Stimulated activated effector memory CD8-positive, alpha-beta T cell treated with anti-CD3 and anti-CD28 coated beads, Interleukin-12 subunit alpha, Interleukin-12 subunit beta, amount 100 ng/mL, for 72 hours (primary cell): ENCODE results near the gene CDH5.

Experiments used
- ATAC-seq: fragments of 150-1000 bp; cut with Tn5 transposase; 2 replicates; pipeline ENCODE4 v1.10.0; 2021
- DNase-seq, 2 donors: peaks; one replicate each; pipeline ENCODE4 v3.0.0; 2021 to 2022; ENCODE audit warnings: low spot score in 2 of 2
- H3K27ac Mint-ChIP-seq: one replicate; pipeline ENCODE4 v1.8.0; 2022; ENCODE audit warnings: mild to moderate bottlenecking, mixed read lengths
- H3K36me3 Mint-ChIP-seq: one replicate; pipeline ENCODE4 v1.8.0; 2022; ENCODE audit warnings: mild to moderate bottlenecking, mixed read lengths
- H3K4me1 Mint-ChIP-seq: one replicate; pipeline ENCODE4 v1.8.0; 2022; ENCODE audit warnings: mixed read lengths
- H3K4me3 Mint-ChIP-seq: one replicate; pipeline ENCODE4 v1.8.0; 2022; ENCODE audit warnings: mild to moderate bottlenecking, mixed read lengths
- H3K9me3 Mint-ChIP-seq: one replicate; pipeline ENCODE4 v1.8.0; 2022; ENCODE audit warnings: mixed read lengths

The CDH5 gene

DNA sequence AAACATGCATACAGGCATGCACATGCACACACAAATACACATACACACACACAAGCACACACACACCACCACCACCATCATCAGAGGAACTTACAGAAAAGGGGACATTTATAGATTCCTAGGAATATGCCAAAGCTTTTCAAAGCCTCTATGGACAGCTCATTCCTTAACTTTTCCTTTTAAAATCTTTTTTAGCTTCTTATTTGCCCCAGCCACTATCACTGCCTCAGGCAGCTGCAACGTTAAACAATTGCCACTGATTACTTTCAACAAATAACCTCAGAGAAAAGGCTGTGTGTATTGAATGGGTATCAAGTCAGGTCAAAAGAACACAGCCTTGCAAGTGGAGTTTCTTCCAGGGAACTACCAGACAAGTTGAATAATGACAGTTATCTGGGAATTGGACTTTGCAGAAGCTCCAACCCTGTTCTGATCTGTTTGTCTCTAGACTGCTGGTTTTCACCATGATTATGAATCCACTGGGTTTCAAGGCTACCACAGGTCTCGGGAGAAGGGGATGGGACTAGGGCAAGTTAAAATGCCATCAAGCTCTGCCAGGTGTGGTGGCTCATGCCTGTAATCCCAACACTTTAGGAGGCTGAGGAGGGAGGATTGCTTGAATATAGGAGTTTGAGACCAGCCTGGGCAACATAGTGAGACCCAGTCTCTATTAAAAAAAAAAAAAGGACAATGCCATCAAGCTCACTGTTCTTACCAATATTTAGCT, 38.7 kb downstream of the CDH5 start:
- no peak for DNase-seq
- no peak overlapping the region for H3K27ac Mint-ChIP-seq
- H3K4me3 Mint-ChIP-seq, result no peak overlapping the region
- no peaks in the 10 kb centered on the region for H3K9me3 Mint-ChIP-seq
- peaks cover 16% of the 10 kb centered on the region for H3K4me1 Mint-ChIP-seq
- no peaks in the 10 kb centered on the region for H3K36me3 Mint-ChIP-seq
- ATAC-seq, result no peak

DNA sequence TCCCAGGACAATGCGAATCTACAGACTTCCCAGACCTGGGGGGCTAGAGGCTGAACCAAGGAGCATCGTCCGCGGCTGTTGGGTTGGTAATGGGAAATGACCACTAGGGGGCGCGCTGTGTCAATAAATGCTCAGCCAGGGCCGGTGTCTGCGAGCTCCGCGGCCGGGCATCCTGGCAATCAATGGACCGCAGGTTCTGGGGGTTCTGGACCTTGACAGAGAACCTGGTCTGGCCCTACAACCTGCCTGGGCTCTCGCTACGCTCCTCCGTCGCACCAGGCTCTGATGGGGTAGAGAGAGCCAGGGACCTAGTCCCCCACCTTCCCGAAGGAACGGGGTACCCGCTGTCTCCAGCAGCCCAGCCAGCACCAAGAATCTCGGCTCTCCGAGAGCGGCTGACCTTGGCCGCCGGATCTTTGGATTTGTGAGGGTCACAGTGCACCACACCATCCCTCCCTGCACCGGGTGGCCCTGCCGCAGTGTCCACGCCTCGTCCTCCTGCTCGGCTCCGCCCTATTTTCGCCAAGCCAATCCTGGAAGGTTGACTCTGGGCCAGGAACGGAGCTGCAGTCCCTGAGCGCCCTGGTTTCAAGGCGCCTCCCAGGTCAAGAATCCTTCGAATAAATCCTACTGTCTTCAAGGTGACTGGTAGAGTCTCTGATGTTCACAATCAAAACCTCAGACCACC, 40.2 kb downstream of the CDH5 start:
- no peaks in the 10 kb centered on the region for H3K9me3 Mint-ChIP-seq
- H3K36me3 Mint-ChIP-seq, result no peaks in the 10 kb centered on the region
- no peak overlapping the region for H3K27ac Mint-ChIP-seq
- peaks cover 16% of the 10 kb centered on the region for H3K4me1 Mint-ChIP-seq
- peak; percentile 89 to 97 for DNase-seq
- H3K4me3 Mint-ChIP-seq, result peak overlapping the region; percentile 75
- peak; percentile 90 for ATAC-seq

DNA sequence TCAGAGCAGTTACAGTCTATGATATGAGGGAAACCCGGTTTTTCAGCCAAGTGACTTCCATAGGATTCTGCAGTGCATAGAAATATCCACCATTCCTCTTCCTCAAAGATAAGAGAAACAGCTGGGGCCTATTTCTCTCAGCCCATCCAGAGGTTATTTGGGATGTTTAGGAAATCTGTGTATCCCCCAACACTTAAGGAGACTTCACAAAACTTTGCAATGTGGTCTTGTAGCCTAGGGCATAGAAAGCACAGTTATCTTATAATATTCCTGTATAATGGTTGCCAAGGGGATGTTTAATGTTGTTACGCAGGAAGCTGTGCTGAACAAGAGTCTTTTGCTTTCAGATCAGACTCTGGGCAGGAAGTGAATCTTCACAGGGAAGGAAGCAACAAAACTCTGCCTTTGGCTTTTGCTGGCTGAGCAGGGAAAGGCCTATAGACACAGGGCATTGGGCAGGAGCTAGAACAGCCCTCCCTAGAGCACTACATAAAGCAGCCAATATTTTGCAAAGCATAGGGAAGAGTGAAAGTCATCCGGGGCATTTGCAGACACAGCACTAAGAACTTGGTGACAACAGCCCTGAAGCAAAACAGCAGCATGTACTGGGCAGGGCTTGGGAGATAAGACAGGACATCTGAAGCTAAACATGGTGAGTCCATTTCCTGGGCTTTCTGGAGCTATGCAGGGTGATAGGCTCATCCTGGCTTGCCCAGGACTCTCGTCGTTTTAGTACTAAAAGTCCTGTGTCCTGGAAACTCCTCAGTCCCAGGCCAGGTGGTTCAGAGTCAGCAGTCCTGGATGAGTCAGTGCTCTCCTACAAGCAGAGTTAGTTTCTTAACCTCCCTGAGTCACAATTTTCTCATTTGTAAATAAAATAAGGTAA, 41.9 kb downstream of the CDH5 start:
- Mint-ChIP-seq H3K9me3 (no peaks in the 10 kb centered on the region), H3K4me1 (peaks cover 16% of the 10 kb centered on the region), H3K4me3 (peak overlapping the region; percentile 60), H3K36me3 (no peaks in the 10 kb centered on the region), H3K27ac (peak overlapping the region; percentile 30)
- ATAC-seq (peak; percentile 77), DNase-seq (peak in 1 of 2 donors; percentile 62)

DNA sequence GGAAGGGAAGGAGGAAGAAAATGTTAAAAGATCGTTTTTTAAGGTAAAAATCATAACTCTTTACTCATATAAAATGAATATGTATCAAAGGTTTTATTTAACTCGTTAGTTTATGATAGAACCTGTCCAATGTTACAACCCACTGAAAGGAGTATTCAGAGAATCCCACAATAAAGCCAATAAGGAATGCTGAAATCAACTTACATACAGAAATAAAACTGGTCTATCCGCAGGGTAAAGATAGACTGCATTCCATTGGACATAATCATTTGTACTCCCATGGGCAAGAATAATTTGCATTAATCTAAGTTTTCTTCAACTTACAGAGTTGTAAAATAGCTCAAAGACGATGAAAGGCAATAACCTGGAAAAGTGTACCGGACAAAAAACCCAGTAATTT, 42.7 kb downstream of the CDH5 start:
- H3K27ac Mint-ChIP-seq, result no peak overlapping the region
- ATAC-seq, result no peak
- H3K4me3 Mint-ChIP-seq, result no peak overlapping the region

DNA sequence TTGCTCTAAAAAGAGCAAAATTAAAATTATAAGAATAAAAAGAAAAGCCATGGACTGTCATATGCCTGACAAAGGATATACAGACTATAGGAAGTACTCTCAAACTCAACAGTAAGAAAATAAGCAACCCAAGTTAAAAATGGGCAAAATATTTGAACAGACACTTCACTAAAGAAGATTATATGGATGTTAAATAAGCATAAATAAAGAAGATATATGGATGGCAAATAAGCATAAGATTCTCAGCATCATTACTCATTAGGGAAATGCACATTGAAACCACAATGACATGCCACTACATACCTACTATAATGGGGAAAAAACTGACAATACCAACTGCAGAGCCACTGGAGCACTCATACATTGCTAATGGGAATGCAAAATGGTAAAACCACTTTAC, 45.7 kb downstream of the CDH5 start:
- no peak overlapping the region for H3K27ac Mint-ChIP-seq
- no peaks in the 10 kb centered on the region for H3K36me3 Mint-ChIP-seq
- H3K4me3 Mint-ChIP-seq, result no peak overlapping the region
- H3K9me3 Mint-ChIP-seq, result no peaks in the 10 kb centered on the region
- peaks cover 16% of the 10 kb centered on the region for H3K4me1 Mint-ChIP-seq
- no peak for ATAC-seq
- DNase-seq, result no peak

More for the DNA sequence above, 42.7 kb downstream of the CDH5 start:
- no peaks in the 10 kb centered on the region for H3K36me3 Mint-ChIP-seq
- H3K4me1 Mint-ChIP-seq, result peaks cover 16% of the 10 kb centered on the region
- H3K9me3 Mint-ChIP-seq, result no peaks in the 10 kb centered on the region
- DNase-seq, result no peak

DNA sequence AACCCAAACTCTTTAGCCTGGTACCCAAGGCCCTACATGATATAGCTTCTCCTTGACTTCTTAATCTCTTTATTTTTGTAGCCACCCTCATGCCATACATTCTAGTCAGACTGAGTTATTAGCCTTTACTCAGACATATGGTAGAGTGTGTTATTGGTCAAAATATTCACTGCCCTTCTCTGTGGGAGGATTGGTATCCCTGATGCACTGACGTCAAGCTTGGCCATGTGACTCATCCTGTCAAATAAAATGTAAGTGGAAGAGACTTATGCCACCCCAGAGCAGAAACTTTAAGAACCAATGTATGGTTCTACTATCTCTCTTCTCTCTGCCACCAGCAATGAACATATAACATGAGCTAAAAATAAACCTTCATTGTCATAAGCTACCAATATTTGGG, 48.4 kb downstream of the CDH5 start:
- no peak for ATAC-seq
- Mint-ChIP-seq H3K4me3 (no peak overlapping the region), H3K27ac (no peak overlapping the region), H3K36me3 (no peaks in the 10 kb centered on the region), H3K4me1 (peaks cover 11% of the 10 kb centered on the region), H3K9me3 (no peaks in the 10 kb centered on the region)
- no peak for DNase-seq

DNA sequence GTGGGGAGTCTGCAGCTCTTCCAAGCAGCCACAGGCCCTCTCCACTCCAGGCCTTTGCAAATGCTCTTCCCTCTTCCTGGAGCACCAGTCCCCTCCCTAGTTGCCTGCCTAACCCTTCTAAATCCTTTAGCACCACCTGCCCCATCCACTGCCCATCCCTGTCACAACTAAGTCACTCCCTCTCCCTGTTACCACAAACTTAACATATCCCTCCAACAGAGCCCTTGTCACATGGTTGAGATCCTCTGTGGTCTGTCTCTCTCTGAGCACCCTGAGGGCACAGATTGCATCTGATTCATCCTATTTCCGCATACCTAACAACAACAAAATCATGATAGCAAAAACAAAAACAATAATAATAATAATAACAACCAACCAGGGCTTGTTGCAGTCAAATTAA, 49.6 kb downstream of the CDH5 start:
- DNase-seq, result no peak
- H3K27ac Mint-ChIP-seq, result no peak overlapping the region
- no peak overlapping the region for H3K4me3 Mint-ChIP-seq

DNA sequence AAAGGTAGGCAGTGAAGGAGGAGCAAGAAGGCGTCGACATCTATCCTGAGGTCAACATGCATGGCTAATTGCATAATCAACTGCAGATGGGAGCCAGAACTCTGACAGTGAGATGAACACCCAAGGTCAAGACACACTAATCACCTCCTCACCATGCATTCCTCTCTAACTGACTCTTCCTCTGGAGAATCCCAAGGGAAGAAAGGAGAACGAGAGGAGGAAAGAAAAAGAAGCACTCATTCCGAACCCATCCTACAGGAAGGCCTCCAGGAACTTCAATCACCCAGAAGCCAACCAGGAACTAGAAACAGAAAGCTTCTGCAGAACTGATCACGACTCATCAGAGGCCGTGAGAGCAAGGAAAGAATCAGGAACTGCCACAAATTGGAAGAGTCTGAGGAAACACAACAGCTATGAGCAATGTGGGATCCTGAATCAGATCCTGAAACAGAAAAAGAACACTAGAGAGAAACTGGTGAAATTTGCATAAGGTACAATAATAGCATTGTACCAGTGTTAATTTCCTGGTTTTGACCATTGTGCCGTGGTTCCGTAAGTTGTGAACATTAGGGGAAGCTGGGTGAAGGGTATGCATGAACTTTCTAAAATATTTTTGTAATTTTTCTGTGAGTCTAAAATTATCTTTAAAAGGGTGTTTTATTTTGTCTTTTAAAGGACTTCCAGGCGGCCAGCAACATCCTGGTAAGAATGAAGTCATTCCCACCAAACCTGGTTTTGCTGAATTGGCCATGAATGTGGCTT, 50.6 kb downstream of the CDH5 start:
- DNase-seq, result no peak
- Mint-ChIP-seq H3K4me3 (no peak overlapping the region), H3K9me3 (no peaks in the 10 kb centered on the region), H3K36me3 (no peaks in the 10 kb centered on the region), H3K27ac (no peak overlapping the region), H3K4me1 (peaks cover 9% of the 10 kb centered on the region)
- ATAC-seq, result no peak

More for the DNA sequence above, 49.6 kb downstream of the CDH5 start:
- peaks cover 9% of the 10 kb centered on the region for H3K4me1 Mint-ChIP-seq
- no peaks in the 10 kb centered on the region for H3K9me3 Mint-ChIP-seq
- ATAC-seq, result no peak
- no peaks in the 10 kb centered on the region for H3K36me3 Mint-ChIP-seq

DNA sequence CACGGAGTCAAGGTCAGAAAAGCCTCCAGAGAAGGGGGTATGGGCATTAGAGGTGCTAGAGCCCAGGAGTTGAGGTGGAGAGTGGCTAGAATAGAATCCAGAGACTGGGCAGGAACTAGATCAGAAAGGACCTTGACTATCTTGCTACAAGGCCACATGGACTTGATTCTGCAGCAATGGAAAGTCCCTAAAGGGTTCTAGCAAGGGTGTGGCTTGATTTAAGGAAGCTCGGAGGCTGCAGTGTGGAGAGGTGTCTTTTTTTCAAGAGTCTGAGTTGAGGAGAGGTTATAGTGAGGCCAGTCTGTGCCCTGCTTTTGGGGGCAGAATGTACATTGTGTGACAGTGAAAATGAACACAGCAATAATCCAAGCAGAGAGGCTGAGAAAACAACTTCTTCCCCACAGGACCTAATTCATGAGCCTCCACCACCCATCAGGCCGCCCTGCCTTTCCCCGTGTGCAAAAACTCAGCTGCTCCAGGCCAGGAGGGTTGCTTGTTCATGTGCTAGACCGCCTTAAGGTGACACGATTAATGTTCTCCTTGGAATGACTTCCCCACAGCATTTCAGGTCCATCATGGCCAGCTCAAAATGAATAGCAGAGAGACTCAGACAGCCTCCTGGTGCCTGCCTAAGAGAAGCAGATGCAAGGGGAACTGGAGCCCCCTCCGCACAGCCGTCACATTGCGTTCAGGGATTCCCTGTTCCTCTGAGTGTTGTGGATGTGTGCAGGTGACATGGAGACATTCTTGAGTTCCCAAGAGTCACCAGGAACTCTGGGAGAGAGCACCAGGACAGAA, 51.9 kb downstream of the CDH5 start:
- ATAC-seq (no peak), DNase-seq (no peak)
- Mint-ChIP-seq H3K36me3 (no peaks in the 10 kb centered on the region), H3K9me3 (no peaks in the 10 kb centered on the region), H3K4me3 (no peak overlapping the region), H3K27ac (no peak overlapping the region), H3K4me1 (peaks cover 9% of the 10 kb centered on the region)

DNA sequence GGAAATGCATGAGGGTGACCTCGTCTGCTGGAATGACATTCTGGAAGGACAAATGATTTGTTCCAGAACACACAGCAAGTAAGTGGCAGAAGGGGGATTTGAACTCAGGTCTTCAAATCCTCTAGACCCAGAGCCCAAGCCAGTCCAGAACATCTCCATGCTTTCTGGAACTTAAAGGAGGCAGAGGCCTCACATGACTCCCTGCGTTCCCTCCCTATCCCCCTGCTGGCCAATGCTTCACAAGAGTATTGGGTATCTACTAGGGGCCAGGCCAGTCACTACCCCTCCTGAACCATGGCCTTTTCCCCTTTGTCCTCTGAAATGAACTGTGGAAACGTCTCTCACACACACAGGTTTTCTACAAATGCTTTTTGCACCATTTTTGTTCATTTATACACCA, 53.0 kb downstream of the CDH5 start:
- ATAC-seq (no peak), DNase-seq (no peak)
- Mint-ChIP-seq H3K27ac (no peak overlapping the region), H3K4me1 (peaks cover 9% of the 10 kb centered on the region), H3K9me3 (no peaks in the 10 kb centered on the region), H3K36me3 (no peaks in the 10 kb centered on the region), H3K4me3 (no peak overlapping the region)

DNA sequence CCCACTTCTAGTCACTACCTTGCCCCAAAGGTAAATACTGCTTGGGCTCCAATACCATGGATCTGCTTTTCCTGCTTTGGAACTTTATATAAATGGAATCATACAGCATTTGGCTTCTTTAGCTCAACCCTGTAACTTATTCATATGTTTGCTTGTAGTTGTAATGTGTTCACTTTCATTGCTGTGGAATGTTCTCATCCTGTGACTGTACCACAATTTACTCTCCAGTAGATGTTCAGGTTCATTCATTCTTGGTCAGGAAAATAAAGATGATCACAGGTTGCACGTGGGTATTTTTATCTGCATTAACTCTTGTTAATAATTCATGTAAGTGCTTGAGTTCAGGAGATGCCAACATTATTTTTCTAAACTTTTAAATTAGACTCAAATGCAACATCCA, 53.9 kb downstream of the CDH5 start:
- Mint-ChIP-seq H3K4me1 (peaks cover 9% of the 10 kb centered on the region), H3K27ac (no peak overlapping the region), H3K4me3 (no peak overlapping the region), H3K9me3 (no peaks in the 10 kb centered on the region), H3K36me3 (no peaks in the 10 kb centered on the region)
- no peak for DNase-seq
- no peak for ATAC-seq

DNA sequence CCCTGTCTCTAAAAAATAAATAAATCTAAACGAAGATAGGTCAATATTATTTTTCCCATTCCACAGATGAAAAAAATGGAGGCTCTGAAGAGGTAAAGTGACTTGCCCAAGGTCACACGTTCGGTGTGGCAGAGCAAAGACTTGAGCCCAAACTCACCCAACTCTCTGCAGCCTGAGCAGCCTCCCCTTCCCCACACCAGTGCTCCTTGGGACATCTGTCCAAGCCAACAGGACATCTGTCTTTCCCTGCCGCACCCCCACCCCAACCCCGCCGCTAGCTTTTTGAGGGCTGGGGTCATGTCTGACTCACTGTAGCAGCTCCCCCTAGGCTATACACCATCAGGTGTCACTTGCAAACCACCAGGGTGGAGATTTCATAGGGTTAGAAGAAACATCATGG, 55.4 kb downstream of the CDH5 start:
- peaks cover 14% of the 10 kb centered on the region for H3K4me1 Mint-ChIP-seq
- H3K4me3 Mint-ChIP-seq, result no peak overlapping the region
- DNase-seq, result no peak
- ATAC-seq, result no peak
- no peaks in the 10 kb centered on the region for H3K36me3 Mint-ChIP-seq
- no peak overlapping the region for H3K27ac Mint-ChIP-seq
- no peaks in the 10 kb centered on the region for H3K9me3 Mint-ChIP-seq

DNA sequence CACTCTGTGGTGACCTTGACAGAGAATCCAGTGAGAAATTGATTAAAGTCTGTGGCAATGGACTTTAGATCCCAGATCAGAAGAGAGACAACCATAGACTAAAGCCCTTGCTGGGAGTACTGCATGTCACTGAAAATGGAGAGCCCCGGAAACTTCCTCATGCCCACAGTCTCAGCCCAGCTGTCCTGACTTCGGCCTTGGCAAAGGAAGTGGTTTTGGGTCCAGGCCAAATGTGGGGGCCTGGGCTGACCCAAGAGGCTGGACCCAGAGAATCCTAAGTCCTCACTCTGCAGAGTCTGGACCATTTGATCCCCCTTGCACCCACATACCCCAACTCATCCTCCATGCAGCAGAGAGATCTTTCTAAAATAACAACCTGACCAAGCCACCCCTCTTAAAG, 55.9 kb downstream of the CDH5 start:
- Mint-ChIP-seq H3K4me3 (no peak overlapping the region), H3K4me1 (peaks cover 14% of the 10 kb centered on the region), H3K9me3 (no peaks in the 10 kb centered on the region), H3K27ac (no peak overlapping the region), H3K36me3 (no peaks in the 10 kb centered on the region)
- no peak for ATAC-seq
- no peak for DNase-seq

DNA sequence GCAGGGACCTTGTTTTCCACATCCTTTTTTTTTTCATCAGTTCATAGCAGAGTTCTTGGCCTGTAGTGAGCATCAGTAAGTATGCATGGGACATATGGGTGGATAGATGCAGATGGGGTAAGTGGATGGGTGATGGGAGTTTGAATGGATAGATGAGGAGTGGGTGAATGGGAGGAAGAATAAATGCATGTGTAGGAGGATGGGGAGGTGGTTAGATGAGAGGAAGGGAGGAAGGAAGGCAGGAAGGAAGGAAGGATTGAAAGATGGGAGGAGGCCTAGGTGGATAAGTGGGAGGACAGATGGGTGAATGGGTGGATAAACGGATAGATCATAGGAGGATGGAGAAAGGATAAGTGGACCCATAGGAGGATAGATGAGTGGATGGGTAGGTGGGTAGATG, 56.7 kb downstream of the CDH5 start:
- Mint-ChIP-seq H3K9me3 (no peaks in the 10 kb centered on the region), H3K4me3 (no peak overlapping the region), H3K4me1 (peaks cover 11% of the 10 kb centered on the region), H3K27ac (no peak overlapping the region), H3K36me3 (no peaks in the 10 kb centered on the region)
- no peak for ATAC-seq
- DNase-seq, result no peak
